NB4 (cell line): ENCODE measurements around the gene SIDT1.

Experiments
- CTCF ChIP-seq: IDR thresholded peaks from one replicate; pipeline ENCODE4 v1.5.1; 2012; ENCODE audit warnings: low read depth, low read length
- MAX ChIP-seq: IDR thresholded peaks from 2 replicates; pipeline ENCODE4 v1.6.1; 2011; ENCODE audit warnings: low read depth, low read length
- MYC ChIP-seq: IDR thresholded peaks from 2 replicates; pipeline ENCODE4 v1.6.1; 2011; ENCODE audit warnings: low read depth, low read length
- POLR2A ChIP-seq: IDR thresholded peaks from 2 replicates; pipeline ENCODE4 v1.6.1; 2011; ENCODE audit warnings: mild to moderate bottlenecking; ENCODE audit not compliant: insufficient read length; ENCODE audit errors: extremely low read depth

- TF ChIP-seq CTCF: peak; percentile 78
- no peak for TF ChIP-seq POLR2A
- TF ChIP-seq MYC: peak; percentile 76
- TF ChIP-seq MAX: peak; percentile 88
Measured at GRCh38 chr3:113626503-113627371, 94.4 kb downstream of the SIDT1 start.
